MM.1S (cell line): ENCODE measurements around the gene EVI2A.
"Not testable (repeated sequence)": the region's sequence is repeated elsewhere in the genome, so short reads cannot be mapped to it uniquely, and the experiment has no call there.

ENCODE experiments used
- EZH2 ChIP-seq: fragments of 300-600 bp; sonication (generic); optimal IDR thresholded peaks from 2 replicates; pipeline ENCODE3; 2017; ENCODE audit warnings: low read depth, mild to moderate bottlenecking, antibody characterized with exemption, low read length, mixed read lengths
- EZH2phosphoT487 ChIP-seq: fragments of 300-600 bp; sonication (generic); IDR thresholded peaks from 2 replicates; pipeline ENCODE4 v1.6.1; 2018; ENCODE audit warnings: antibody characterized with exemption, low read length
- TF ChIP-seq, protein P1 (sequence below): fragments of 300-600 bp; sonication (generic); IDR thresholded peaks from 2 replicates; pipeline ENCODE4 v1.5.1; 2016; ENCODE audit warnings: antibody characterized with exemption, low read length, mixed read lengths

DNA sequence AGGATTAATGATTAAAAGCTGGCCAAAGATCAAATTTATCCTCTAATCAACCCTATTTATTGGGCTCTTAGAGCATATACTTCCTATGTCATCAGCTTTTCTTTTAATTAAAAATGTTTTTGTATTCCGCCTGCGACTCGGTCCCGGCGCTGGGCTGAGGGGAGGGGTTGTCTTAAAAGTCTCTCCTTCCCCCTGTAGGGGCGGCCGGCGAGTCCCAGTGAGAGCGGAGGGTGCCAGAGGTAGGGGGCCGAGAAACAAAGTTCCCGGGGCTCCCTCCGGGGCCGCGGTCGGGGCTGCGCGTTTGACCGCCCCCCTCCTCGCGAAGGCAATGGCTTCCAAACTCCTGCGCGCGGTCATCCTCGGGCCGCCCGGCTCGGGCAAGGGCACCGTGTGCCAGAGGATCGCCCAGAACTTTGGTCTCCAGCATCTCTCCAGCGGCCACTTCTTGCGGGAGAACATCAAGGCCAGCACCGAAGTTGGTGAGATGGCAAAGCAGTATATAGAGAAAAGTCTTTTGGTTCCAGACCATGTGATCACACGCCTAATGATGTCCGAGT lies 23.8 kb upstream of the EVI2A start:
- TF ChIP-seq, protein P1, sequence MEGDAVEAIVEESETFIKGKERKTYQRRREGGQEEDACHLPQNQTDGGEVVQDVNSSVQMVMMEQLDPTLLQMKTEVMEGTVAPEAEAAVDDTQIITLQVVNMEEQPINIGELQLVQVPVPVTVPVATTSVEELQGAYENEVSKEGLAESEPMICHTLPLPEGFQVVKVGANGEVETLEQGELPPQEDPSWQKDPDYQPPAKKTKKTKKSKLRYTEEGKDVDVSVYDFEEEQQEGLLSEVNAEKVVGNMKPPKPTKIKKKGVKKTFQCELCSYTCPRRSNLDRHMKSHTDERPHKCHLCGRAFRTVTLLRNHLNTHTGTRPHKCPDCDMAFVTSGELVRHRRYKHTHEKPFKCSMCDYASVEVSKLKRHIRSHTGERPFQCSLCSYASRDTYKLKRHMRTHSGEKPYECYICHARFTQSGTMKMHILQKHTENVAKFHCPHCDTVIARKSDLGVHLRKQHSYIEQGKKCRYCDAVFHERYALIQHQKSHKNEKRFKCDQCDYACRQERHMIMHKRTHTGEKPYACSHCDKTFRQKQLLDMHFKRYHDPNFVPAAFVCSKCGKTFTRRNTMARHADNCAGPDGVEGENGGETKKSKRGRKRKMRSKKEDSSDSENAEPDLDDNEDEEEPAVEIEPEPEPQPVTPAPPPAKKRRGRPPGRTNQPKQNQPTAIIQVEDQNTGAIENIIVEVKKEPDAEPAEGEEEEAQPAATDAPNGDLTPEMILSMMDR: not testable (repeated sequence)
- TF ChIP-seq EZH2, EZH2phosphoT487: not testable (repeated sequence)
